Glutamatergic neuron (in vitro differentiated cells): Measurements from ENCODE around the gene POF1B. TPM values are rescaled to one million over a fixed set of nuclear protein-coding genes. Genes with fewer than 3 reads are reported as not detected.
"Not testable (repeated sequence)": the region's sequence is repeated elsewhere in the genome, so short reads cannot be mapped to it uniquely, and the experiment has no call there.

Experiments used
- DNase-seq: peaks from one replicate; pipeline ENCODE4 v3.0.0; 2022
- H3K27ac Mint-ChIP-seq: one replicate; pipeline ENCODE4 v1.8.0; 2020; ENCODE audit warnings: mild to moderate bottlenecking, mixed read lengths, inconsistent platforms; ENCODE audit not compliant: unreplicated experiment
- H3K27me3 Mint-ChIP-seq: one replicate; pipeline ENCODE4 v1.8.0; 2020; ENCODE audit warnings: mild to moderate bottlenecking, moderate library complexity, mixed read lengths, inconsistent platforms; ENCODE audit not compliant: unreplicated experiment
- H3K36me3 Mint-ChIP-seq: one replicate; pipeline ENCODE4 v1.8.0; 2020; ENCODE audit warnings: mild to moderate bottlenecking, mixed read lengths, inconsistent platforms; ENCODE audit not compliant: unreplicated experiment
- H3K4me1 Mint-ChIP-seq: one replicate; pipeline ENCODE4 v1.8.0; 2020; ENCODE audit warnings: mild to moderate bottlenecking, low read depth, mixed read lengths, inconsistent platforms; ENCODE audit not compliant: unreplicated experiment
- H3K4me3 Mint-ChIP-seq: one replicate; pipeline ENCODE4 v1.8.0; 2020; ENCODE audit warnings: mild to moderate bottlenecking, mixed read lengths, inconsistent platforms; ENCODE audit not compliant: unreplicated experiment
- H3K9me3 Mint-ChIP-seq: one replicate; pipeline ENCODE4 v1.8.0; 2020; ENCODE audit warnings: mild to moderate bottlenecking, moderate library complexity, mixed read lengths, inconsistent platforms; ENCODE audit not compliant: unreplicated experiment
- total RNA-seq: library from RNA; stranded (reverse); fragmentation: NEBNext Ultra II Directional; extraction: Animal tissue kit (Norgen Biotek cat#: 25700); gene quantifications from one replicate; pipeline ENCODE4 v1.2.1, GENCODE V29; 2021; ENCODE audit not compliant: unreplicated experiment
- TF ChIP-seq, protein P1 (sequence below): fragments of 200-600 bp; sonication (generic); IDR thresholded peaks from one replicate; pipeline ENCODE4 v1.5.0; 2021; ENCODE audit not compliant: partially characterized antibody, unreplicated experiment

POF1B gene
- total RNA-seq, 1 donor from 2014 or later, result not detected

DNA sequence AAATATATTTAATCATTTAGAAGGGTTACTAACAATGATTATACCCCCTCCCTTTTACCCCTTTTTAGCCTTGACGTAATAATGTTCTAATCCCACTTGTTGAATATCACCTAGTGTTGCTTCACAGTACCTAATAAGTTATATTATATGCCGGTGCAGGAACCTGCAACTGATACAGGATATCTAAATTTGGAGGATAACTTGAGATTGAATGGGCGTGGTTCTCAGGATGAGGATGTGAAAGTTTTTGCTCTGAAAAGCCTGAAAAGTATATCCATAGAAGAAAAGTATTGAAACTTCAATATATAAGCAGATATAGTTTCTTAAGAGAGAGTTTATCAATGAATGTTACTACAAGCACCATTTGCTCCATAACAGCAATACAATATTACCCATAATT is 75.9 kb downstream of the POF1B start:
- Mint-ChIP-seq H3K4me3 (no peak overlapping the region), H3K27ac (no peak overlapping the region), H3K36me3 (no peaks in the 10 kb centered on the region), H3K4me1 (no peaks in the 10 kb centered on the region), H3K27me3 (no peaks in the 10 kb centered on the region), H3K9me3 (no peaks in the 10 kb centered on the region)
- DNase-seq, result no peak
- TF ChIP-seq, protein P1, sequence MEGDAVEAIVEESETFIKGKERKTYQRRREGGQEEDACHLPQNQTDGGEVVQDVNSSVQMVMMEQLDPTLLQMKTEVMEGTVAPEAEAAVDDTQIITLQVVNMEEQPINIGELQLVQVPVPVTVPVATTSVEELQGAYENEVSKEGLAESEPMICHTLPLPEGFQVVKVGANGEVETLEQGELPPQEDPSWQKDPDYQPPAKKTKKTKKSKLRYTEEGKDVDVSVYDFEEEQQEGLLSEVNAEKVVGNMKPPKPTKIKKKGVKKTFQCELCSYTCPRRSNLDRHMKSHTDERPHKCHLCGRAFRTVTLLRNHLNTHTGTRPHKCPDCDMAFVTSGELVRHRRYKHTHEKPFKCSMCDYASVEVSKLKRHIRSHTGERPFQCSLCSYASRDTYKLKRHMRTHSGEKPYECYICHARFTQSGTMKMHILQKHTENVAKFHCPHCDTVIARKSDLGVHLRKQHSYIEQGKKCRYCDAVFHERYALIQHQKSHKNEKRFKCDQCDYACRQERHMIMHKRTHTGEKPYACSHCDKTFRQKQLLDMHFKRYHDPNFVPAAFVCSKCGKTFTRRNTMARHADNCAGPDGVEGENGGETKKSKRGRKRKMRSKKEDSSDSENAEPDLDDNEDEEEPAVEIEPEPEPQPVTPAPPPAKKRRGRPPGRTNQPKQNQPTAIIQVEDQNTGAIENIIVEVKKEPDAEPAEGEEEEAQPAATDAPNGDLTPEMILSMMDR, result no peak

DNA sequence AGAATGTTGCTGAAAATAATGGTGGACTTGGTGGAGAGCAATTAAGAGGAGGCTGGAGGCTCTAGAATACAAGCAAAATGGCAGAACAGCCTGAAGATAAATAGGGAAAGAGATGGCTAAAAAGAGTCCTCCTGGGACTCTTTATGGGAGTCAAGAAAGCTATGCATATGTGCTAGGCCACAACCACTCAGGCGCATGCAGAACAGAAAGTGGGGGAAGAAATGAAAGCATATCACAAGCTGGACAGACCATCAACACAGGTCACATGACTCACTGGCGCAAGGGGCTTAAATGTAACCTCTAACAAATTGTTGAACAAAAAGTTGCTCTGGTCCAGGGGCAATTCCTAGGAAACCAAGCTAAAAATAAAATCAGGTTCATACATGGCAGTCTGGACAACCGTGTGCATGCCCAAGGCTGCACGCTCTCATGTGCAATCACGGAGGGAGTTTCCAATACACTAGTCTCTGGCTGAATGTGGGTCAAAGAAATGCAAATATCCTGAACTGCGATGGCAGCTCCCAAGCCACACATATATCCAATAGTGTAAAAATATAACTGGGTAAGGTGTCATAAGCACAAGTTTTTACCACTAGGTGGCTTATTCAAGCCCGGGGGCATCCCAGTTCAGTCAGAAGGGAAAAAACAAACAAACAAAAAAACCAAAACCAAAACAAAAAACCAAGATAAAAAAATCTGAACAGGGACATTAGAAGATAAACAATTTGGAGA is 90.3 kb downstream of the POF1B start:
- no peak for DNase-seq
- Mint-ChIP-seq H3K36me3 (no peaks in the 10 kb centered on the region), H3K4me1 (no peaks in the 10 kb centered on the region), H3K9me3 (no peaks in the 10 kb centered on the region), H3K27ac (no peak overlapping the region), H3K27me3 (peaks cover 3% of the 10 kb centered on the region), H3K4me3 (no peak overlapping the region)
- TF ChIP-seq, protein P1, result no peak

DNA sequence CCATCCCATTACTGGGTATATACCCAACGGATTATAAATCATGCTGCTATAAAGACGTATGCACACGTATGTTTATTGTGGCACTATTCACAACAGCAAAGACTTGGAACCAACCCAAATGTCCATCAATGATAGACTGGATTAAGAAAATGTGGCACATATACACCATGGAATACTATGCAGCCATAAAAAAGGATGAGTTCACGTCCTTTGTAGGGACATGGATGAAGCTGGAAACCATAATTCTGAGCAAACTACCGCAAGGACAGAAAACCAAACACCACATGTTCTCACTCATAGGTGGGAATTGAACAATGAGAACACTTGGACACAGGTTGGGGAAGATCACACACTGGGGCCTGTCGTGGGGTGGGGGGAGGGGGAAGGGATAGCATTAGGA is 94.2 kb downstream of the POF1B start:
- H3K4me1 Mint-ChIP-seq, H3K9me3 Mint-ChIP-seq, H3K36me3 Mint-ChIP-seq, DNase-seq, H3K27me3 Mint-ChIP-seq, H3K27ac Mint-ChIP-seq, H3K4me3 Mint-ChIP-seq: not testable (repeated sequence)

DNA sequence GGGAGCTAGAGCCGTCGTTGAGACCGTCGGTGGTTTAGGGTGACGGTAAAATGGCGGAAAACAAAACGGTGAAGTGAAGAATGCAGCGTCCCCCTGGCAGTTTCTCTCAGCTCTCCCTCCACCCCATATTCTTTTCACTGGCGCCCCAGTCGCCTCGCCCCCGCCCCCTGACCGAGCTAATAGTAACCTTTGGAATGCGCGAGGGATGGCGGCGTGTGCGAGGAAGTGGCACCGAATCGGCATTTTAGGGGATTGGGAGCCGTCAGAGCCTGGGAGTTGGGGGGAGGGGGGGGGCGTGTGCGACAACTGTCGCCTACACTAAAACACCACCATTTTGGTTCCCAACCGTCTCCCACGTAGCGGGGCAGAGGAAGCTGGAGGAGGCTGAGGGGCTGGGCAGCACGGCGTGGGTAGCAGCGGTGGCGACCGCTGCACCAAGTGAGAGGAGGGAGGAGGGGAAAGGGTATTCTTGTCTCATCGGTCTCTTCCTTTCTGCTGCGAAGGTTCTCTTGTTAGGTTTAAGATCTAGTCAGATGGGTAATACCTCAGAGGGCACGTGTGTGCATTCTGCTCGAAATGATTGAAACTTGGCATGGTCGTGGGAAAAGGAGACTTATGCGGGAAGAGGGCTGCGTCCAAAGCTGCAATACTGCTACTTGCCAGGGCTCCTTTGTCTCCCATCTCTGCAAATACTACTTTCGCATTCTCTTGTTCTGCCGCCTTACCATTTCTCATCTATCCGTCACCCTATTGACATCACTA is 134.8 kb downstream of the POF1B start:
- Mint-ChIP-seq H3K27ac (peak overlapping the region; percentile 99), H3K4me1 (no peaks in the 10 kb centered on the region), H3K9me3 (peaks cover 9% of the 10 kb centered on the region), H3K4me3 (peak overlapping the region; percentile 99), H3K27me3 (peaks cover 6% of the 10 kb centered on the region), H3K36me3 (no peaks in the 10 kb centered on the region)
- TF ChIP-seq, protein P1, result no peak
- DNase-seq, result peak; percentile 28

- Mint-ChIP-seq H3K4me3 (peak within 1 kb of the TSS; percentile 99), H3K27me3 (peaks cover 6% of the 10 kb centered on the region), H3K9me3 (peaks cover 9% of the 10 kb centered on the region), H3K27ac (peak within 1 kb of the TSS; percentile 99), H3K4me1 (no peaks in the 10 kb centered on the region), H3K36me3 (no peaks in the 10 kb centered on the region)
- TF ChIP-seq, protein P1, result no peak
- DNase-seq, result peak; percentile 79
These were observed 135.6 kb downstream of the POF1B start, which contains the start of the genes SATL1 and ZNF711 for GRCh38 chrX:85243761-85244449. Gene SATL1, minus strand, starts transcription at chrX:85243779. Its CDS starts 134,811 bp downstream, at chrX:85108968. Gene ZNF711, plus strand, starts transcription at chrX:85243991. Its CDS starts 3,582 bp downstream, at chrX:85247573.
